GM12875 (cell line): ENCODE results near the gene SLC16A1.
"Not testable (repeated sequence)": the region's sequence is repeated elsewhere in the genome, so short reads cannot be mapped to it uniquely, and the experiment has no call there.

Source experiments
- H3K4me3 ChIP-seq: one replicate; pipeline ENCODE4 v1.5.1; 2011; ENCODE audit warnings: low read depth, low read length, control low read depth
- TF ChIP-seq, protein P1 (sequence below): IDR thresholded peaks from 2 replicates; pipeline ENCODE4 v1.5.1; 2011; ENCODE audit warnings: low read depth, mild to moderate bottlenecking, control low read depth, inconsistent platforms, low read length, moderate library complexity, borderline replicate concordance; ENCODE audit not compliant: insufficient read depth

Gene SLC16A1

DNA sequence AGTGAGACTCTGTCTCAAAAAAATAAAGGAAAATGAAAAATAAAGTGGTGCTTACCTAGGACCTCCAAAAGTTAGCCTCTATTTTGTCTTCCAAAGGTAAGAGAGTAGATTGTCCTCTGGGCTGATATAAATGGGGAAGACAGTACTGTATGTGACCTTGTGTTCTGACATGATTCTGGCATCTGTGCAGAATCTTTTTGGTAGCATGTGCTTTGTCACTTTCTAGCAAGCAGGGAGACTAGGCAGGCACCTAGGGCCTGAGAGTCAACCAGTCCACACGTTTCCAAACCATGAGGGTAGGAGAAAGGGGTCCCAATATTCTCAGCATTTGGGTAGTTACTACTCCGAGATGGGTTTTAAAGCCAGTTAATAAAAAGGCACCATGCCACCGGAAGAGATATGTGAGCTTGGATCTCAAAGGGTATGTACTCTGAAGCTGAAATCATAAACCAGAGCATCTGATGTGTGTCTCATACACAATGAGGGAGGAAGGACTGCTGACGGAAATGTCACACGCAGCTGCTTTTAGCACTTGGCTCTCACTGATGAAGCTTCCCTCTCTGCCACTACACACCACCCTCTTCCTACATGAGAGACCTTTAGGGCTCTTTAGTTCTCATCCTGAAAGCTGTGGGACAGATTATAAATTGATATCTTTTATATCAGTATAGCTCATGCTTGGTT lies 27.0 kb upstream of the SLC16A1 start:
- TF ChIP-seq, protein P1, sequence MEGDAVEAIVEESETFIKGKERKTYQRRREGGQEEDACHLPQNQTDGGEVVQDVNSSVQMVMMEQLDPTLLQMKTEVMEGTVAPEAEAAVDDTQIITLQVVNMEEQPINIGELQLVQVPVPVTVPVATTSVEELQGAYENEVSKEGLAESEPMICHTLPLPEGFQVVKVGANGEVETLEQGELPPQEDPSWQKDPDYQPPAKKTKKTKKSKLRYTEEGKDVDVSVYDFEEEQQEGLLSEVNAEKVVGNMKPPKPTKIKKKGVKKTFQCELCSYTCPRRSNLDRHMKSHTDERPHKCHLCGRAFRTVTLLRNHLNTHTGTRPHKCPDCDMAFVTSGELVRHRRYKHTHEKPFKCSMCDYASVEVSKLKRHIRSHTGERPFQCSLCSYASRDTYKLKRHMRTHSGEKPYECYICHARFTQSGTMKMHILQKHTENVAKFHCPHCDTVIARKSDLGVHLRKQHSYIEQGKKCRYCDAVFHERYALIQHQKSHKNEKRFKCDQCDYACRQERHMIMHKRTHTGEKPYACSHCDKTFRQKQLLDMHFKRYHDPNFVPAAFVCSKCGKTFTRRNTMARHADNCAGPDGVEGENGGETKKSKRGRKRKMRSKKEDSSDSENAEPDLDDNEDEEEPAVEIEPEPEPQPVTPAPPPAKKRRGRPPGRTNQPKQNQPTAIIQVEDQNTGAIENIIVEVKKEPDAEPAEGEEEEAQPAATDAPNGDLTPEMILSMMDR = no peak

DNA sequence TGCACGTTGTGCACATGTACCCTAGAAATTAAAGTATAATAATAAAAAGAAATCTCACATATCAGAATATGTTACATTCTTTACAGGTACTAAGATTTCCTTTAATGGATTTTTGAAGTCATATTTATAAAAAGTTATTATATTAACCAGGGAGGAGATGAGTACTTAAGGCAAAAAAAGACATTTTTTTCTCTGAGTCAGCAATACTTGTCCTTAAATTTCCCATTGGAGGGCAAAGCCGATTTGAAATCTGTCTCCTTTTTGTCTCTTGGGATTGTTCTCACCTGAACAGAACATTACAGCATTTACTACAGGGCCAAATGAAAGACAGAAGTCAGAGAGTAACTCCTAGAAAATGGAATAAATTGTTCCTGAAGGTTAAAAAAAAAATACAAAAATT lies 26.3 kb upstream of the SLC16A1 start:
- H3K4me3 ChIP-seq = no peak overlapping the region
- TF ChIP-seq, protein P1 = no peak

More for the DNA sequence above, 27.0 kb upstream of the SLC16A1 start:
- H3K4me3 ChIP-seq = no peak overlapping the region

DNA sequence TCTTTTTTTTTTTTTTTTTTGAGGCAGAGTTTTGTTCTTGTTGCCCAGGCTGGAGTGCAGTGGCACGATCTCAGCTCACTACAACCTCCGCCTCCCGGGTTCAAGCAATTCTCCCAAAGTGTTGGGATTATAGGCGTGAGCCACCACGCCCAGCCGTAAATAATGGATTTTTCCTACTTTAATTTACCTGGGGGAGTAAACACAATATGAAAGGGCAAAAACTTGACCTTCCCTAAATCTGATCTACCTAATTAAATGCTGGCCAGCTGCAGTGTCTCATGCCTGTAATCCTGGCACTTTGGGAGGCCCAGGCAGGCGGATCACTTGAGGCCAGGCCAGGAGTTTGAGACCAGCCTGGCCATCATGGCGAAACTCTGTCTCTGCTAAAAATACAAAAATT lies 25.8 kb upstream of the SLC16A1 start:
- not testable (repeated sequence) for H3K4me3 ChIP-seq

DNA sequence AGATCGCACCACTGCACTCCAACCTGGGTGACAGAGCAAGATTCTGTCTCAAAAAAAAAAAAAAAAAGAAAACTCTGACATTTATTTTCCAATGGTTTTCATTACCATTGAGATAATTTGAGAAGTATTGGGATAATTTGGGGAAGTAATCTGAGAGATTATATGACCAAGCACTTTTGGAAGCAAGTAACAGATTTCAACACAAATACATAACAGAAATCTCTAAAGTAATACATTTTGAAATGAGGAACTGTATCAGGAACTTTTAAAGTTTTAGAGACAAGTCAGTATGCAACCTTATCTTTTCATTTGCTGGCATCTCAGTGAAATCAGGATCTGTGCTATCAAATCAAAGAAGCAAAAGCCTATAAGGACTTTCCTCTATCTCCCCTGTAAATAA lies 25.4 kb upstream of the SLC16A1 start:
- TF ChIP-seq, protein P1 = no peak
- no peak overlapping the region for H3K4me3 ChIP-seq

DNA sequence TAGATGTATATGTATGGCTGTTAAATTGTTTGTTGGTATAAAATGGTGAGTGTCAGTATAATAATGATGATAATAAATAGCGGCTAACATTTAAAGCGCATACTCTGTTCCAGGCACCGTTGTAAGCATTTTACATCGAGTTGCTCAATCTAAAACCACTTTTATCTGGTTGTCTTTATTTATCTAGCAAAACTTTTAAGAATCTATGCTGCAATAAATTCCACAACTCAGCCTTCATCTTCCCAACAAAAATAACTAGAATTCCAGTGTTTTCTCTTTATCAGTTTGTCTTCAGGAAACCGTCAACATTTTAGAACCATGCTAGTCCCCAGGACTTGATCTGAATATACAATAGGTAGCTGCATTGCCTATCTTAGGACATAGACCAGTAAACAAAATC lies 19.3 kb upstream of the SLC16A1 start:
- TF ChIP-seq, protein P1 = no peak
- no peak overlapping the region for H3K4me3 ChIP-seq

DNA sequence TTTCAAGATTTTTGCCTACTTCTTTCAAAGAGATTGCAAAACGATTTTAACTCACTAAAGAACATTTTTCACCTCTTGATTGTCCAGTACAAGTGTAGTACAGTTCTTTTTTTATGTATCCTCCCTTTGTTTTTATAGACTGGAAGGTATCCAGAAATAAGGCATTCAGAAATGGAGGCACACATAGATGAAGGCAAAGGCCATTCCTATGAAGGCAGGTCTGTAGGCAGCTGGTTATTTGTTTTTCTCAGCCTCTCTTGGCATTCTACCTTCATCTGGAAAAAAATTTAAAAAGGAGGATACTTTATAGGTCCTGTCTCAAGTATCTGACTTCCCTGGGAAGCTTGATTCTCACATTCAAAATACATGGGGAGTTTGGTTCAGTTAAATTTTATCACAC lies 18.6 kb upstream of the SLC16A1 start:
- TF ChIP-seq, protein P1 = no peak
- no peak overlapping the region for H3K4me3 ChIP-seq

DNA sequence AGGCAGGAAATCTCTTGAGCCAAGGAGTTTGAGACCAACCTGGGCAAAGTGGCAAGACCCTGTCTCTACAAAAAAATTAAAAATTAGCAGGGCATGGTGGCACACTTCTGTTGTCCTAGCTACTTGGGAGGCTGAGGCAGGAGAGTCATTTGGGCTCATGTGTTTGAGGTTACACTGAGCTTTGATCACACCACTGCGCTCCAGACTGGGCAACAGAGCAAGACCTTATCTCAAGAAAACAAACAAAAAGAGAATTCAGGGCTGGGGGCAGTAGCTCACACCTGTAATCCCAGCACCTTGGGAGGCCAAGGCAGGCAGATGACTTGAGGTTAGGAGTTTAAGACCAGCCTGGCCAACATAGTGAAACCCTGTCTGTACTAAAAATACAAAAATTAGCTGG lies 17.8 kb upstream of the SLC16A1 start:
- no peak overlapping the region for H3K4me3 ChIP-seq

More for the DNA sequence above, 17.8 kb upstream of the SLC16A1 start:
- TF ChIP-seq, protein P1 = no peak
